ENCODE measurements around the gene CDK5R1. TPM values are rescaled to one million over a fixed set of nuclear protein-coding genes. Genes with fewer than 3 reads are reported as not detected.

The CDK5R1 gene
- total RNA-seq, 4 donors from 2014 or later: 0.78 to 1.5 (median 1.0) TPM

GRCh38 chr17:32444301-32445073 is 42.3 kb upstream of the CDK5R1 start, which contains the start of gene PSMD11:
PSMD11 (plus strand) TSS chr17:32444510; CDS start chr17:32444524, 14 bp downstream.
- TF ChIP-seq POLR2A (IDR thresholded peaks at IDR 0.05): peak; percentile 29 to 54
- peak; percentile 75 to 89 (median 78) for TF ChIP-seq CTCF (IDR thresholded peaks at IDR 0.05)
- peak in 1 of 2 donors; percentile 82 for TF ChIP-seq EP300 (IDR thresholded peaks at IDR 0.05)
- Histone ChIP-seq H3K4me1 (peaks cover 0 to 42% (median 16%) of the 10 kb centered on the region in 4 donors), H3K27ac (peak within 1 kb of the TSS; percentile 71 to 93 (median 84)), H3K36me3 (peaks cover 0 to 24% (median 0%) of the 10 kb centered on the region in 3 donors), H3K9me3 (no peaks in the 10 kb centered on the region), H3K4me3 (peak within 1 kb of the TSS; percentile 89 to 99 (median 96)), H3K27me3 (no peaks in the 10 kb centered on the region)
- peak; percentile 92 for DNase-seq (ENCODE audit: low spot score in 2 of 2)
- 0 to 1% methylated on average over 12 to 58 of the region's 74 CpGs for WGBS, 2 donors

- Histone ChIP-seq H3K4me3 (peak overlapping the region; percentile 89 to 99 (median 96)), H3K36me3 (peaks cover 0 to 29% (median 0%) of the 10 kb centered on the region in 3 donors), H3K4me1 (peaks cover 0 to 42% (median 16%) of the 10 kb centered on the region in 4 donors), H3K9me3 (no peaks in the 10 kb centered on the region), H3K27me3 (no peaks in the 10 kb centered on the region), H3K27ac (peak overlapping the region; percentile 71 to 93 (median 84))
- 0 to 1% methylated on average over 9 to 14 of the region's 14 CpGs for WGBS, 2 donors
- TF ChIP-seq EP300 (IDR thresholded peaks at IDR 0.05): no peak
- TF ChIP-seq CTCF (IDR thresholded peaks at IDR 0.05): no peak
- TF ChIP-seq POLR2A (IDR thresholded peaks at IDR 0.05): no peak
- DNase-seq (ENCODE audit: low spot score in 2 of 2): no peak
These were observed 41.7 kb upstream of the CDK5R1 start for GRCh38 chr17:32445074-32445415.

DNA sequence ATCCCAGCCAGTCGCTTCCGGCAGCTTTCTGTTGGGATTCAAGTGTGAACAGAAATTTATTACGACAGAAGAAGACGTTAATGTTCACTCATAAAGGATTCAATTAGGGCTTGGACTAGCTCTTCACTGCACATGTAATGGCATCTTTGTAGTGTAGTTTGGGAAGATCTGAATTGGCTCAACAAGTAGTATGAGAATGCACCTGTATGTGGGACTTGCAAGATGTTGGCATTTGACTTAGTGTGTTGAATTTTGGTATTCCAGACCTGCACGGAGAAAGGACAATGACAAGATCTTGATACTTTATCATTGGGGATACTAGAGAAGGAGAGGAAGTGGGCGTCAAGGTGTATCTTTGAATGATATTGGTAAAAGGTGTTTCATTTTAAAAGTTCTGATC is 41.3 kb upstream of the CDK5R1 start:
- TF ChIP-seq CTCF (IDR thresholded peaks at IDR 0.05): no peak
- Histone ChIP-seq H3K4me1 (peaks cover 0 to 42% (median 16%) of the 10 kb centered on the region in 4 donors), H3K4me3 (peak overlapping the region; percentile 89 to 99 (median 96)), H3K36me3 (peaks cover 0 to 34% (median 0%) of the 10 kb centered on the region in 3 donors), H3K9me3 (no peaks in the 10 kb centered on the region), H3K27ac (peak overlapping the region; percentile 71 to 93 (median 84)), H3K27me3 (no peaks in the 10 kb centered on the region)
- WGBS, 2 donors: 15 to 21% methylated on average over 6 of the region's 6 CpGs
- DNase-seq (ENCODE audit: low spot score in 2 of 2): no peak

- Histone ChIP-seq H3K27ac (no peak overlapping the region), H3K36me3 (peaks cover 0 to 39% (median 0%) of the 10 kb centered on the region in 3 donors), H3K4me3 (peak overlapping the region in 2 of 4 donors; percentile 93 to 99), H3K27me3 (no peaks in the 10 kb centered on the region), H3K9me3 (no peaks in the 10 kb centered on the region), H3K4me1 (peaks cover 0 to 42% (median 16%) of the 10 kb centered on the region in 4 donors)
- 55 to 56% methylated on average over 2 of the region's 2 CpGs for WGBS, 2 donors
- no peak for DNase-seq (ENCODE audit: low spot score in 2 of 2)
- TF ChIP-seq POLR2A (IDR thresholded peaks at IDR 0.05): no peak
- no peak for TF ChIP-seq EP300 (IDR thresholded peaks at IDR 0.05)
- TF ChIP-seq CTCF (IDR thresholded peaks at IDR 0.05): no peak
These were observed 40.8 kb upstream of the CDK5R1 start for GRCh38 chr17:32445971-32446370.

- TF ChIP-seq POLR2A (IDR thresholded peaks at IDR 0.05): no peak
- no peak for TF ChIP-seq CTCF (IDR thresholded peaks at IDR 0.05)
- H3K27ac ChIP-seq: no peak overlapping the region
- 78 to 88% methylated on average over 2 of the region's 2 CpGs for WGBS, 2 donors
These were observed 39.8 kb upstream of the CDK5R1 start for GRCh38 chr17:32446949-32447348.

More at GRCh38 chr17:32446949-32447348, 39.8 kb upstream of the CDK5R1 start:
- peaks cover 0 to 42% (median 16%) of the 10 kb centered on the region in 4 donors for H3K4me1 ChIP-seq
- H3K36me3 ChIP-seq: peaks cover 0 to 48% (median 5%) of the 10 kb centered on the region in 3 donors
- no peaks in the 10 kb centered on the region for H3K9me3 ChIP-seq
- H3K27me3 ChIP-seq: no peaks in the 10 kb centered on the region
- no peak overlapping the region for H3K4me3 ChIP-seq
- DNase-seq (ENCODE audit: low spot score in 2 of 2): no peak
